Stimulated activated CD8-positive, alpha-beta memory T cell treated with anti-CD3 and anti-CD28 coated beads, Interleukin-7, amount 100 ng/mL, for 48 hours (primary cell): ENCODE measurements around the gene AKAP6.
"Not testable (repeated sequence)": the region's sequence is repeated elsewhere in the genome, so short reads cannot be mapped to it uniquely, and the experiment has no call there.

Source experiments
- DNase-seq, 2 donors: peaks; one replicate each; pipeline ENCODE4 v3.0.0-alpha.2; 2020; ENCODE audit warnings: low read depth in 1 of 2; ENCODE audit errors: extremely low read depth in 1 of 2

Gene AKAP6

GRCh38 chr14:32571551-32571950, 242.5 kb downstream of the AKAP6 start:
- DNase-seq: no peak

GRCh38 chr14:32571995-32572866, 243.1 kb downstream of the AKAP6 start:
- DNase-seq: no peak

- no peak for DNase-seq
Measured at GRCh38 chr14:32572867-32573150, 243.7 kb downstream of the AKAP6 start.

- no peak for DNase-seq
Measured at GRCh38 chr14:32574269-32574668, 245.2 kb downstream of the AKAP6 start.

GRCh38 chr14:32576088-32576795, 247.1 kb downstream of the AKAP6 start:
- DNase-seq: no peak

- no peak for DNase-seq
Measured at GRCh38 chr14:32576977-32577376, 247.9 kb downstream of the AKAP6 start.

GRCh38 chr14:32578181-32578580, 249.1 kb downstream of the AKAP6 start:
- DNase-seq: no peak

GRCh38 chr14:32583427-32583826, 254.3 kb downstream of the AKAP6 start:
- DNase-seq: not testable (repeated sequence)

- DNase-seq: no peak
Measured at GRCh38 chr14:32584079-32584478, 255.0 kb downstream of the AKAP6 start.

- no peak for DNase-seq
Measured at GRCh38 chr14:32587461-32587860, 258.4 kb downstream of the AKAP6 start.

- no peak for DNase-seq
Measured at GRCh38 chr14:32588448-32589320, 259.6 kb downstream of the AKAP6 start.

- no peak for DNase-seq
Measured at GRCh38 chr14:32590157-32590556, 261.1 kb downstream of the AKAP6 start.

GRCh38 chr14:32593290-32593942, 264.3 kb downstream of the AKAP6 start:
- DNase-seq: no peak

- no peak for DNase-seq
Measured at GRCh38 chr14:32594766-32595165, 265.7 kb downstream of the AKAP6 start.

- DNase-seq: no peak
Measured at GRCh38 chr14:32595497-32595896, 266.4 kb downstream of the AKAP6 start.

- DNase-seq: no peak
Measured at GRCh38 chr14:32596390-32596789, 267.3 kb downstream of the AKAP6 start.

- DNase-seq: no peak
Measured at GRCh38 chr14:32597771-32598170, 268.7 kb downstream of the AKAP6 start.

GRCh38 chr14:32601069-32601468, 272.0 kb downstream of the AKAP6 start:
- no peak for DNase-seq

- DNase-seq: no peak
Measured at GRCh38 chr14:32601906-32602305, 272.8 kb downstream of the AKAP6 start.

- no peak for DNase-seq
Measured at GRCh38 chr14:32602699-32603098, 273.6 kb downstream of the AKAP6 start.

- no peak for DNase-seq
Measured at GRCh38 chr14:32603992-32604565, 275.0 kb downstream of the AKAP6 start.
